Caco-2 (cell line): Measurements from ENCODE around the gene PRRT1B. TPM values are rescaled to one million over a fixed set of nuclear protein-coding genes. Genes with fewer than 3 reads are reported as not detected.
"Not testable (repeated sequence)": the region's sequence is repeated elsewhere in the genome, so short reads cannot be mapped to it uniquely, and the experiment has no call there.

Source experiments
- BruUV-seq: library from RNA; stranded (reverse); fragments of 400-500 nt; replicated peaks from 2 replicates; lab custom pipeline; 2021; lab: Mats Ljungman, UMichigan
- CTCF ChIA-PET: fragments of 300-600 bp; sonication (Branson Sonifier 250); formaldehyde crosslinking; loops from one replicate; lab custom pipeline; 2022; ENCODE audit warnings: antibody characterized with exemption; lab: Charles Lee
- POLR2A ChIA-PET: fragments of 300-600 bp; sonication (Branson Sonifier 250); formaldehyde crosslinking; loops from one replicate; lab custom pipeline; 2022; ENCODE audit warnings: antibody characterized with exemption; lab: Charles Lee
- DNase-seq, 2 experiments: peaks; one replicate each; pipeline versions ENCODE4 v3.0.0 to v3.0.0-alpha.2; 2020 to 2022
- H3K27me3 ChIP-seq: replicated peaks from 2 replicates; pipeline ENCODE4 v1.6.0; 2011; ENCODE audit warnings: low read length; ENCODE audit not compliant: control insufficient read depth, insufficient read depth
- H3K36me3 ChIP-seq: 2 replicates; pipeline ENCODE4 v1.5.1; 2011; ENCODE audit warnings: low read length; ENCODE audit not compliant: control insufficient read depth, insufficient read depth
- H3K4me1 ChIP-seq: fragments of 250-450 bp; sonication (Bioruptor Pico); 2 replicates; pipeline ENCODE4 v1.5.1; 2020; ENCODE audit warnings: mild to moderate bottlenecking
- H3K4me3 ChIP-seq: 2 replicates; pipeline ENCODE4 v1.5.1; 2011; ENCODE audit warnings: low read depth, mild to moderate bottlenecking, control low read depth, low read length
- H3K9me3 ChIP-seq: fragments of 250-450 bp; sonication (Bioruptor Pico); 2 replicates; pipeline ENCODE4 v1.5.1; 2020; ENCODE audit warnings: mild to moderate bottlenecking, moderate library complexity
- H3K27ac Mint-ChIP-seq: one replicate; pipeline ENCODE4 v1.8.0; 2022; ENCODE audit warnings: mixed read lengths; ENCODE audit not compliant: unreplicated experiment
- H3K27me3 Mint-ChIP-seq: one replicate; pipeline ENCODE4 v1.8.0; 2022; ENCODE audit warnings: mixed read lengths; ENCODE audit not compliant: insufficient read depth, unreplicated experiment
- H3K36me3 Mint-ChIP-seq: one replicate; pipeline ENCODE4 v1.8.0; 2022; ENCODE audit warnings: mild to moderate bottlenecking, mixed read lengths; ENCODE audit not compliant: insufficient read depth, unreplicated experiment
- H3K4me1 Mint-ChIP-seq: one replicate; pipeline ENCODE4 v1.8.0; 2022; ENCODE audit warnings: low read depth, mixed read lengths; ENCODE audit not compliant: unreplicated experiment
- H3K4me3 Mint-ChIP-seq: one replicate; pipeline ENCODE4 v1.8.0; 2022; ENCODE audit warnings: mild to moderate bottlenecking, moderate library complexity, mixed read lengths; ENCODE audit not compliant: unreplicated experiment
- H3K9me3 Mint-ChIP-seq: one replicate; pipeline ENCODE4 v1.8.0; 2022; ENCODE audit warnings: mixed read lengths; ENCODE audit not compliant: unreplicated experiment
- intact Hi-C: fragments of 100-400 bp; cut with micrococcal nuclease; formaldehyde crosslinking; loops from one replicate; pipeline ENCODE4 v1.10.0; 2022; ENCODE audit not compliant: unreplicated experiment
- total RNA-seq: library from RNA; stranded (reverse); gene quantifications from 2 replicates; pipeline ENCODE4 v1.2.3, GENCODE V29; 2022
- TF ChIP-seq, protein P1 (sequence below), 2 experiments: fragments of 200-600 bp in 1 of 2; IDR thresholded peaks; 1 replicate in 1 of 2; 2 replicates in 1 of 2; pipeline versions ENCODE4 v1.5.1 to v1.8.0; 2011 to 2022; ENCODE audit warnings: antibody characterized with exemption in 1 of 2, control low read depth in 1 of 2, inconsistent platforms in 1 of 2, low read depth in 1 of 2, low read length in 1 of 2, mild to moderate bottlenecking in 1 of 2, moderate library complexity in 1 of 2; ENCODE audit not compliant: insufficient read depth in 1 of 2, severe bottlenecking in 1 of 2, unreplicated experiment in 1 of 2

Gene PRRT1B
- total RNA-seq, 1 experiment from 2014 or later = 6.5 TPM

DNA sequence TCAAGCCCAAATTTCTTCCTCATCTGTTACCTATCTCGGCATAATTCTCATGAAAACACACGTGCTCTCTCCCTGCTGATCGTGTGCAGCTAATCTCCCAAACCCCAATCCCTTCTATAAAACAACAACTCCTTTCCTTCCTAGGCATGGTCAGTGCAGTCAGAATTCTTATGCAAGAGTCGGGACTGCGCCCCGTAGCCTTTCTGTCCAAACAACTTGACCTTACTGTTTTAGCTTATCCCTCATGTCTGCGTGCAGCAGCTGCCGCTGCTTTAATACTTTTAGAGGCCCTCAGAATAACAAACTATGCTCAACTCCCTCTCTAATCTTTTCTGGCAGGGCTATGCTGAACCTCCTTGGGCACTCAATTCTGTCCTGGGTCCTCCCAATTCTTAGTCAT is 5.1 kb downstream of the PRRT1B start:
- H3K9me3 Mint-ChIP-seq, H3K27me3 ChIP-seq, POLR2A ChIA-PET, H3K9me3 ChIP-seq, BruUV-seq, H3K4me3 Mint-ChIP-seq, H3K36me3 ChIP-seq, CTCF ChIA-PET, H3K27me3 Mint-ChIP-seq, H3K27ac Mint-ChIP-seq, H3K4me3 ChIP-seq, intact Hi-C loops, H3K4me1 ChIP-seq, DNase-seq, H3K36me3 Mint-ChIP-seq: not testable (repeated sequence)
- H3K4me1 Mint-ChIP-seq = peaks cover 28% of the 10 kb centered on the region

DNA sequence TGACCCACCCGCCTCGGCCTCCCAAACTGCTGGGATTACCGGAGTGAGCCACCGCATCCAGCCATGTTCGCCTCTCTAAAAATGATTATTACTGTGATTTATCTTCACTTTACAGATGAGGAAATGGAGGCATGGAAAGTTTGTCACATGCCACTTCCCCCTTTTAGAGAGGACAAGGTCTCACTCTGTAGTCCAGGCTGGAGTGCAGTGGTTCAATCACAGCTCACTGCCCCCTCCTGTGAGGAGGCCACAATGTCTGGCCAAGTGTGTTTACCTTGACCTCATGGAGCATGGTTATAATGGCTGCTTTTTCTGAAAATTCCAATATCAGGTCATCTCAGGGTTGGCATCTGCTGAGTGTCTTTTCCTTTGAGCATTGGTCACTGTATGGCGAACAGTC is 6.7 kb downstream of the PRRT1B start:
- Mint-ChIP-seq H3K27ac (no peak overlapping the region), H3K4me3 (no peak overlapping the region), H3K4me1 (peaks cover 28% of the 10 kb centered on the region), H3K9me3 (no peaks in the 10 kb centered on the region), H3K27me3 (peaks cover 4% of the 10 kb centered on the region), H3K36me3 (peaks cover 7% of the 10 kb centered on the region)
- ChIA-PET CTCF (interaction anchor here (0.5 kb wide), 1 partner anchor 8 kb away, joined by 7 read pairs; no protein-coding TSS in a partner anchor), POLR2A (no interaction called here)
- Histone ChIP-seq H3K27me3 (no peaks in the 10 kb centered on the region), H3K4me1 (no peaks in the 10 kb centered on the region), H3K4me3 (no peak overlapping the region), H3K36me3 (no peaks in the 10 kb centered on the region; the same call in none of the 2 replicates), H3K9me3 (no peaks in the 10 kb centered on the region)
- intact Hi-C loops = no loop called here
- BruUV-seq = no TSS peak
- TF ChIP-seq, protein P1, sequence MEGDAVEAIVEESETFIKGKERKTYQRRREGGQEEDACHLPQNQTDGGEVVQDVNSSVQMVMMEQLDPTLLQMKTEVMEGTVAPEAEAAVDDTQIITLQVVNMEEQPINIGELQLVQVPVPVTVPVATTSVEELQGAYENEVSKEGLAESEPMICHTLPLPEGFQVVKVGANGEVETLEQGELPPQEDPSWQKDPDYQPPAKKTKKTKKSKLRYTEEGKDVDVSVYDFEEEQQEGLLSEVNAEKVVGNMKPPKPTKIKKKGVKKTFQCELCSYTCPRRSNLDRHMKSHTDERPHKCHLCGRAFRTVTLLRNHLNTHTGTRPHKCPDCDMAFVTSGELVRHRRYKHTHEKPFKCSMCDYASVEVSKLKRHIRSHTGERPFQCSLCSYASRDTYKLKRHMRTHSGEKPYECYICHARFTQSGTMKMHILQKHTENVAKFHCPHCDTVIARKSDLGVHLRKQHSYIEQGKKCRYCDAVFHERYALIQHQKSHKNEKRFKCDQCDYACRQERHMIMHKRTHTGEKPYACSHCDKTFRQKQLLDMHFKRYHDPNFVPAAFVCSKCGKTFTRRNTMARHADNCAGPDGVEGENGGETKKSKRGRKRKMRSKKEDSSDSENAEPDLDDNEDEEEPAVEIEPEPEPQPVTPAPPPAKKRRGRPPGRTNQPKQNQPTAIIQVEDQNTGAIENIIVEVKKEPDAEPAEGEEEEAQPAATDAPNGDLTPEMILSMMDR (IDR thresholded peaks at IDR 0.05; ENCODE audit: insufficient read depth in 1 of 2, low read depth in 1 of 2, low read length in 1 of 2, severe bottlenecking in 1 of 2, unreplicated experiment in 1 of 2) = no peak
- no peak for DNase-seq

DNA sequence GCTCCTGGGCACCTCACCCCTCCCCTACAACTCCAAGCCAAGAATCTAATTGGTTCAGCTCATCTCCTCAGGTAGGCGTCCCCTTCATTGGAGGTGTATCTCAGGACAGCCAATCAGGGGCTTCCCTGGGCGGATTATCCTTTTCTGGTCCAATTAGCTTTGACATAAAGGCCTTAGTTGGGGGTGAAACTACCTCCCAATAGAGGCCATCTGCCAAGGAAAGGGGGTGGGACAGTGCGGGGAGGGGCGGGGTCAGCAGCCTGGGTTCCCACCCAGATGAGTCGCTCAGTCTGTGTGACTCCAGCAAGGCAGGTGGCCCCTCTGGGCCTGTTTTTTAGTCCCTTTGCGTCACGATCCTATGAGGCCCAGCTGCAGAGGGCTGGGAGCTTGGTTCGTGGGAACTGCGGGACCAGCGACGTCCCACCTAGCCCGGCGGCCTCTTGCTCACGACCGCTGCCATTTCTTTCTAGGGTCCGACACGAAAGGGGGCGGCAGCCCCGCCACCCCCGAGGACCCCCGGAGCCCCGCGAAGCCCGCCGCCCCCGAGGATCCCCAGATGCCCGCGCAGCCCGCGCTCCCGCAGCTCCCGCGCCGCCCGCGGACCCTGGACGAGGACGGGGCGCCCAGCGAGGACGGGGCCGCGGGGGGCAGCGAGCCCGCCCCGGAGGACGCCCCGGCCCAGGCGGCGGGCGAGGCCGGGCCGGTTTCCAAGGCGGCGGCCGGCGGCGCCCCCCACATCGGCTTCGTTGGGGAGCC is 8.9 kb downstream of the PRRT1B start:
- peaks cover 7% of the 10 kb centered on the region for H3K4me1 Mint-ChIP-seq
- POLR2A ChIA-PET = no interaction called here
- no peaks in the 10 kb centered on the region for H3K9me3 Mint-ChIP-seq
- CTCF ChIA-PET = no interaction called here
- TF ChIP-seq, protein P1 (IDR thresholded peaks at IDR 0.05; ENCODE audit: insufficient read depth in 1 of 2, low read depth in 1 of 2, low read length in 1 of 2, severe bottlenecking in 1 of 2, unreplicated experiment in 1 of 2) = no peak
- no peak overlapping the region for H3K27ac Mint-ChIP-seq
- no peak for DNase-seq
- BruUV-seq = no TSS peak
- intact Hi-C loops = no loop called here
- H3K4me3 Mint-ChIP-seq = no peak overlapping the region
- Histone ChIP-seq H3K27me3 (no peaks in the 10 kb centered on the region), H3K4me1 (no peaks in the 10 kb centered on the region), H3K36me3 (no peaks in the 10 kb centered on the region; the same call in none of the 2 replicates), H3K4me3 (no peak overlapping the region), H3K9me3 (no peaks in the 10 kb centered on the region)
- no peaks in the 10 kb centered on the region for H3K27me3 Mint-ChIP-seq
- peaks cover 7% of the 10 kb centered on the region for H3K36me3 Mint-ChIP-seq
